Activated B cell treated with CpG ODN at 0.5 μM for 24 hours (primary cell): ENCODE results near the gene FGFRL1. TPM values are rescaled to one million over a fixed set of nuclear protein-coding genes. Genes with fewer than 3 reads are reported as not detected.

Experiments used
- ATAC-seq: fragments of 200-7000 bp; cut with Tn5 transposase; one replicate; pipeline ENCODE4 v1.10.0; 2021; ENCODE audit warnings: low read depth, mild to moderate bottlenecking, moderate library complexity
- CTCF ChIA-PET: fragments of 350-600 bp; sonication (Branson Sonifier 250); formaldehyde crosslinking; loops from one replicate; lab custom pipeline; 2021; ENCODE audit warnings: antibody characterized with exemption; lab: Charles Lee
- POLR2A ChIA-PET: fragments of 350-600 bp; sonication (Branson Sonifier 250); formaldehyde crosslinking; loops from one replicate; lab custom pipeline; 2021; ENCODE audit warnings: antibody characterized with exemption; lab: Charles Lee
- DNase-seq: peaks from one replicate; pipeline ENCODE4 v3.0.0; 2022
- H3K27ac Mint-ChIP-seq: one replicate; pipeline ENCODE4 v1.8.0; 2020; ENCODE audit warnings: mixed read lengths
- H3K27me3 Mint-ChIP-seq: one replicate; pipeline ENCODE4 v1.8.0; 2021; ENCODE audit warnings: mixed read lengths
- H3K36me3 Mint-ChIP-seq: one replicate; pipeline ENCODE4 v1.8.0; 2021; ENCODE audit warnings: low read depth, mixed read lengths
- H3K4me1 Mint-ChIP-seq: one replicate; pipeline ENCODE4 v1.8.0; 2021; ENCODE audit warnings: mixed read lengths
- H3K4me3 Mint-ChIP-seq: one replicate; pipeline ENCODE4 v1.8.0; 2020; ENCODE audit warnings: mild to moderate bottlenecking, mixed read lengths
- H3K9me3 Mint-ChIP-seq: one replicate; pipeline ENCODE4 v1.8.0; 2020; ENCODE audit warnings: mixed read lengths
- intact Hi-C: fragments of 100-400 bp; cut with micrococcal nuclease; formaldehyde crosslinking; loops from one replicate; pipeline ENCODE4 v1.15.1; 2024
- total RNA-seq: library from RNA; stranded (reverse); gene quantifications from 2 replicates; pipeline ENCODE4 v1.2.3, GENCODE V29; 2022
- TF ChIP-seq, protein P1 (sequence below): fragments of 200-600 bp; IDR thresholded peaks from one replicate; pipeline ENCODE4 v1.8.0; 2022; ENCODE audit warnings: antibody characterized with exemption, mild to moderate bottlenecking

FGFRL1 gene
- total RNA-seq, 1 donor from 2014 or later: 5.6 TPM

DNA sequence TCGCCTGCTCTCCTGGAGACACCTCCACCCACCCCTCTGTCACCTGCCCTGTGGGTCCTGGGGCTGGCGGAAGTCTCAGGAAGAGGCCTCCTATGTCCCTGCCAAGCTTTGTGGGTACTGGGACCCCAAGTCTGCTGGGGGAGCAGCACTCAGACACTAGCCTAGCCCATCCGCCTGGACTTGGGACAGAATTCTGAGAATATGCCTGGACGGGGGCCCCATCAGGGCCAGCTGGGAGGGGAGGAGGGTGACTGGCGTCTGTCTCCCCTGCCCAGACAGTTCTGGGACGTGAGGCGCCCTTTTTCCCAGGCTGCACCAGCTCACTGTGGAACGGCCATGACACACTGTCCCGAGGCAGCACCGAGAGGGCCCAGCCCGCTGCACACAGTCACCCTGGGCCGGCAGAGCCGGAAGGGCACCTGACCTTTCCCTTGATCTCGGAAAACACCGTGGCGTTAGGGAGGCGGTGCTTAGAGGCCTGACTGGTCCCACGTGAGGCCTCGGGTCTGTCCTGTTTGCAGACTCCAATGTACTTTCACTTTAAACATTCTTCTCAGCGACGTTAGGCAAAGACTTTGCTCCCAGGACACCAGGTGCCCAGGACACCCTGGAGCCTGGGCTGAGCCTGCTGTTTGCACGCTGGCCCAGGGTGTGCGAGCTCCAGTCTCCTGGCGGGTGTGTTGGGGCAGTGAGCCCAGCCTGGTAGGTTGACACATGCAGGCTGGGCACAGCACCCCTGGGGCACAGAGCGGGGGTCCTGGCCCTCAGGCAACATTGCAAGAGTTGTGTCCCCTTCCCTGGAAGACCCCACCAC, 18.9 kb upstream of the FGFRL1 start:
- Mint-ChIP-seq H3K4me1 (peaks cover 6% of the 10 kb centered on the region), H3K27me3 (peaks cover 3% of the 10 kb centered on the region), H3K4me3 (no peak overlapping the region), H3K36me3 (peaks cover 8% of the 10 kb centered on the region), H3K9me3 (no peaks in the 10 kb centered on the region), H3K27ac (no peak overlapping the region)
- ATAC-seq: peak; percentile 43
- CTCF ChIA-PET: no interaction called here
- DNase-seq: no peak
- TF ChIP-seq, protein P1, sequence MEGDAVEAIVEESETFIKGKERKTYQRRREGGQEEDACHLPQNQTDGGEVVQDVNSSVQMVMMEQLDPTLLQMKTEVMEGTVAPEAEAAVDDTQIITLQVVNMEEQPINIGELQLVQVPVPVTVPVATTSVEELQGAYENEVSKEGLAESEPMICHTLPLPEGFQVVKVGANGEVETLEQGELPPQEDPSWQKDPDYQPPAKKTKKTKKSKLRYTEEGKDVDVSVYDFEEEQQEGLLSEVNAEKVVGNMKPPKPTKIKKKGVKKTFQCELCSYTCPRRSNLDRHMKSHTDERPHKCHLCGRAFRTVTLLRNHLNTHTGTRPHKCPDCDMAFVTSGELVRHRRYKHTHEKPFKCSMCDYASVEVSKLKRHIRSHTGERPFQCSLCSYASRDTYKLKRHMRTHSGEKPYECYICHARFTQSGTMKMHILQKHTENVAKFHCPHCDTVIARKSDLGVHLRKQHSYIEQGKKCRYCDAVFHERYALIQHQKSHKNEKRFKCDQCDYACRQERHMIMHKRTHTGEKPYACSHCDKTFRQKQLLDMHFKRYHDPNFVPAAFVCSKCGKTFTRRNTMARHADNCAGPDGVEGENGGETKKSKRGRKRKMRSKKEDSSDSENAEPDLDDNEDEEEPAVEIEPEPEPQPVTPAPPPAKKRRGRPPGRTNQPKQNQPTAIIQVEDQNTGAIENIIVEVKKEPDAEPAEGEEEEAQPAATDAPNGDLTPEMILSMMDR: no peak
- intact Hi-C loops: no loop called here
- POLR2A ChIA-PET: no interaction called here

DNA sequence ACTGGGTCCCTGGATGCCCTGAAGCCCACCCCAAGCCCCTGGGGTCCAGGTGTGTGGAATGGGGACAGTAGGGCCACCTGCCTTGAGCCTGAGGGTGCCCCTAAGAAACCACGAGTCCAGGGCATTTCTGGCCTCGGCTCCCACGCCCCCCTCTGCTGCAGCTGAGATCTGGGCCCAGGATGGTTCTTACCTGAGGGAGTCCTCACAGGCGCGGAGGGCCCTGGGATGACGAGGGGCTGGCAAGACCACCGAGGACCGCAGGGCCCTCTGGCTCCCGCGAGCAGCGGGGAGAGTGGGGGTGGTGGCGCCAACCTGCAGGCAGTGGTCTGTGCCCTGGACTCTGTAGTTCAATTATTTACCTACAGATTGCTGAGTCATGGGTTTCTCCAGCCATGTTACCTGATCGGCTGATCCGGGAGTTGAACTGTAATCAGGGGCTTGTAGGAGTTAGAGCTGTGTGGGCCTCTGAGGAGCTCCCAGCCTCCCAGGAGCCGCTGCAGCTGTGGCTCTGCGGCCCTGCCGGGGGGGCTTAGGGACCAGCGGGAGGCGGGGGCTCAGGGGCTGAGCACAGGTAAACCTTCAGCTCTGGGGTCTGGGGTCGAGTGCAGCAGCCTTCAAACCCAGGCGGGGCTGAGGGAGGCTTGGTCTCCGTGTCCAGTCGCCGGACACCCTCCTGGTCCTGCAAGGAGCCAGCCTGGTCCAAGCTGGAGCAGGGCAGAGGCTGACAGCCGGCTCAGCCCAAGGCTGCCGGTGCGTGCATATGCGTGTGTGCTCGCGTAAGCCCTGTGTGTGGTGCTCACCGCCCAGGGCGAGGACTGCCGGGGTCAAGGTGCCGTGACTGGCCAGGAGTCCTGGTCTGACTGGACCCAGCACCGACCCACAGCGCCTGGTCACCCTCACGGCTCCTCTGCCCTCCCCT, 18.1 kb upstream of the FGFRL1 start, which contains the start of gene SLC26A1:
TSS of gene SLC26A1 (minus strand) at position 294 of the 919 bp plus-strand sequence. CDS start 1,701 bp downstream, outside the sequence.
- DNase-seq: no peak
- Mint-ChIP-seq H3K27me3 (peaks cover 6% of the 10 kb centered on the region), H3K9me3 (no peaks in the 10 kb centered on the region), H3K36me3 (peaks cover 8% of the 10 kb centered on the region), H3K4me3 (no peak within 1 kb of the TSS), H3K27ac (no peak within 1 kb of the TSS), H3K4me1 (peaks cover 9% of the 10 kb centered on the region)
- POLR2A ChIA-PET: no interaction called here
- TF ChIP-seq, protein P1: no peak
- no peak for ATAC-seq
- CTCF ChIA-PET: no interaction called here
- intact Hi-C loops: no loop called here

GRCh38 chr4:995311-996026, 16.0 kb upstream of the FGFRL1 start:
- POLR2A ChIA-PET: no interaction called here
- intact Hi-C loops: no loop called here
- Mint-ChIP-seq H3K27me3 (peaks cover 13% of the 10 kb centered on the region), H3K27ac (no peak overlapping the region), H3K9me3 (no peaks in the 10 kb centered on the region), H3K36me3 (peaks cover 4% of the 10 kb centered on the region), H3K4me1 (peaks cover 25% of the 10 kb centered on the region), H3K4me3 (no peak overlapping the region)
- no peak for DNase-seq
- CTCF ChIA-PET: no interaction called here
- TF ChIP-seq, protein P1: no peak
- no peak for ATAC-seq

DNA sequence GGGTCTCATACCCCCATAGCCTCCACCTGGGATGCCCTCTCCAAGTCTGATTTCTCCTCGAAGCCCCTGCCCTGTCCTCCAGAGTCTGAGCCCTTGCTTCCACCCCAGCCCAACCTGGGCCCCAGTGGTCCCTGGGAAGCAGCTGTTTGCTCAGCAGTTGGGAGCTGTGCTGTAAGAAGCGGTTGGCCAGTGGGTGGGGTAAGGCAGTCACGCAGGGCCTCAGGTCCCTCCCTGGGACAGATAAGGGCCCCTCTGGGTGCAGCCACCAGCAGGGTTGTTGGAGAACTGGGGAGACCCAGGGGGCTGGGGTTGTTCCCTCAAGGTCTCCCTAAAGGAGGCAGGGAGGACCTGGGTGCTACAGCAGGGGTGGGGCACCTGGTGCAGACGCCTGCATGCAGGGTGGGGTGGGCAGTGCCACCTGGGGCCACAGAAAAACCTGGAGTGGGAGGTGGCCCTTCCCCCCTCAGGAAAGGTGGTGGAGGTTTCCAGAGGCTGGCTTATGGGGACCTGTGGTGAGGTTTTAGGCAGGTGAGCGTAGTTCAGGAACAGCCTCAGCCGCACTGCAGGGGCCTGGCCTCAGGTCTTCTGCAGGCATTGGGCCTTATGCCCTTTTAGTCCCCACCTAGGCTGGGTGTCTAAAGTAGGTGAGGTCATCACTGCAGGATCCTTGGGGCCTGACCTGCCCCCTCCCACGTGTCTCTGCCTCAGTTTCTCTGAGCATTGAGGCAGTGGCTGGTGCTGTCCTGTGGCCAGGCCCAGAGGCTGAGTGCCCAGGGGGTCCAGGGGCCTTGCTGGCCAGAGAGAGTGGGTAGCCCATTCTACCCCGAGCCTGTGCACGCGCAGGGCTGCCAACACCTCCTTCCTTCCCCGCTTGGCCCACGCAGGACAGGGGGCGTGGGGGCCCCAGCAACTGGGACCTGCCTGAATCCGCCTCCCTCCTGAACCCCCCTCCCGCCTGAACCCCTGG, 15.1 kb upstream of the FGFRL1 start:
- Mint-ChIP-seq H3K27ac (no peak overlapping the region), H3K36me3 (peaks cover 2% of the 10 kb centered on the region), H3K4me3 (no peak overlapping the region), H3K27me3 (peaks cover 15% of the 10 kb centered on the region), H3K9me3 (no peaks in the 10 kb centered on the region), H3K4me1 (peaks cover 27% of the 10 kb centered on the region)
- ATAC-seq: no peak
- intact Hi-C loops: no loop called here
- peak; percentile 15 for DNase-seq
- TF ChIP-seq, protein P1: no peak
- CTCF ChIA-PET: no interaction called here
- POLR2A ChIA-PET: no interaction called here
